ENCODE results near the gene ZNF580. TPM values are rescaled to one million over a fixed set of nuclear protein-coding genes. Genes with fewer than 3 reads are reported as not detected.
A peak's percentile ranks its signal among the peaks of the same experiment; 100 is the strongest.

ZNF580 gene
- total and polyA plus RNA-seq, 2 of the 13 experiments (the other 11 are each of a cell fraction or from before 2014, with no cell fraction given), result 4.4 to 6.0 TPM

GRCh38 chr19:55605637-55606470, 34.9 kb upstream of the ZNF580 start, which contains the start of gene ZNF865 (continued):
- TF ChIP-seq ZNF333 (CRISPR knock-in tag; IDR thresholded peaks at IDR 0.05; ENCODE audit: borderline replicate concordance) (no peak), SPEN (CRISPR knock-in tag; IDR thresholded peaks at IDR 0.05; ENCODE audit: low read depth) (peak; percentile 35; the same call in 1 of the 2 replicates), RAD51 (IDR thresholded peaks at IDR 0.05; ENCODE audit: borderline replicate concordance) (no peak), ZNF879 (CRISPR knock-in tag; IDR thresholded peaks at IDR 0.05) (no peak), ZSCAN21 (CRISPR knock-in tag; IDR thresholded peaks at IDR 0.05; ENCODE audit: borderline replicate concordance) (0 out of 2 replicates have a peak, but pooled peaks have one; percentile 23), KDM5A (IDR thresholded peaks at IDR 0.05; ENCODE audit: borderline replicate concordance, low read length) (peak; percentile 42; the same call in 1 of the 2 replicates), HMGXB4 (CRISPR knock-in tag; IDR thresholded peaks at IDR 0.05; ENCODE audit: borderline replicate concordance in 1 of 2, low read depth in 1 of 2) (peak; percentile 77 to 84), ZFP41 (CRISPR knock-in tag; IDR thresholded peaks at IDR 0.05; ENCODE audit: borderline replicate concordance) (no peak), RBM22 (optimal IDR thresholded peaks at IDR 0.05; ENCODE audit: low read length) (no peak), KLF11 (CRISPR knock-in tag; IDR thresholded peaks at IDR 0.05) (no peak), ZNF318 (CRISPR knock-in tag; IDR thresholded peaks at IDR 0.05) (no peak), HHEX (CRISPR knock-in tag; IDR thresholded peaks at IDR 0.05) (no peak), MLXIP (CRISPR knock-in tag; IDR thresholded peaks at IDR 0.05; ENCODE audit: borderline replicate concordance) (no peak), ZNF225 (CRISPR knock-in tag; IDR thresholded peaks at IDR 0.05) (no peak), EEA1 (CRISPR knock-in tag; IDR thresholded peaks at IDR 0.05; ENCODE audit: borderline replicate concordance) (peak; percentile 25; the same call in 1 of the 2 replicates)
